GM18951 (cell line): ENCODE measurements around the gene BBS2.

Source experiments
- POLR2A ChIP-seq: IDR thresholded peaks from 4 replicates; pipeline ENCODE4 v1.6.1; 2011; ENCODE audit warnings: mild to moderate bottlenecking; ENCODE audit not compliant: insufficient read length, insufficient read depth; ENCODE audit errors: extremely low read depth
- in situ Hi-C: fragments of 300-500 bp; cut with MboI; formaldehyde crosslinking; loops from one replicate; pipeline ENCODE4 v1.12.0; 2022; ENCODE audit warnings: low sequenced_read_pairs, mixed read lengths, inconsistent platforms; ENCODE audit not compliant: unreplicated experiment

Gene BBS2

GRCh38 chr16:56479469-56479868 is 40.4 kb downstream of the BBS2 start:
- in situ Hi-C loops: no loop called here
- TF ChIP-seq POLR2A: no peak

GRCh38 chr16:56478281-56479049 is 41.4 kb downstream of the BBS2 start:
- in situ Hi-C loops: no loop called here
- TF ChIP-seq POLR2A: no peak

GRCh38 chr16:56477096-56477878 is 42.5 kb downstream of the BBS2 start:
- no peak for TF ChIP-seq POLR2A
- in situ Hi-C loops: no loop called here

- TF ChIP-seq POLR2A: no peak
- in situ Hi-C loops: no loop called here
Observed at GRCh38 chr16:56475201-56475600, 44.6 kb downstream of the BBS2 start.

GRCh38 chr16:56470666-56471065 is 49.2 kb downstream of the BBS2 start:
- in situ Hi-C loops: no loop called here
- no peak for TF ChIP-seq POLR2A

GRCh38 chr16:56470232-56470631 is 49.6 kb downstream of the BBS2 start:
- in situ Hi-C loops: no loop called here
- no peak for TF ChIP-seq POLR2A

GRCh38 chr16:56469748-56470147 is 50.1 kb downstream of the BBS2 start:
- no peak for TF ChIP-seq POLR2A
- in situ Hi-C loops: no loop called here

- in situ Hi-C loops: no loop called here
- TF ChIP-seq POLR2A: no peak
Observed at GRCh38 chr16:56468800-56469199, 51.0 kb downstream of the BBS2 start.

- in situ Hi-C loops: no loop called here
- no peak for TF ChIP-seq POLR2A
Observed at GRCh38 chr16:56466344-56466743, 53.5 kb downstream of the BBS2 start.

GRCh38 chr16:56463153-56463552 is 56.7 kb downstream of the BBS2 start:
- TF ChIP-seq POLR2A: no peak
- in situ Hi-C loops: no loop called here

GRCh38 chr16:56462064-56462796 is 57.6 kb downstream of the BBS2 start:
- in situ Hi-C loops: no loop called here

GRCh38 chr16:56460101-56460500 is 59.7 kb downstream of the BBS2 start:
- in situ Hi-C loops: no loop called here

More at GRCh38 chr16:56462064-56462796, 57.6 kb downstream of the BBS2 start:
- TF ChIP-seq POLR2A: no peak

GRCh38 chr16:56457927-56458470 is 61.8 kb downstream of the BBS2 start:
- in situ Hi-C loops: no loop called here
- no peak for TF ChIP-seq POLR2A

More at GRCh38 chr16:56460101-56460500, 59.7 kb downstream of the BBS2 start:
- no peak for TF ChIP-seq POLR2A
